A549 (cell line): ENCODE data around the gene CTNND2.

Experiments
- CTCF ChIP-seq: fragments of >200 bp; sonication (Bioruptor Twin); formaldehyde crosslinking; IDR thresholded peaks from 3 replicates; pipeline ENCODE4 v1.5.1; 2016
- NR3C1 ChIP-seq: fragments of >200 bp; sonication (Bioruptor Twin); formaldehyde crosslinking; IDR thresholded peaks from 3 replicates; pipeline ENCODE4 v1.6.1; 2017
- RFX5 ChIP-seq: fragments of 450-650 bp; IDR thresholded peaks from 2 replicates; pipeline ENCODE4 v1.7.1; 2014; ENCODE audit warnings: antibody characterized with exemption, mild to moderate bottlenecking, moderate library complexity

- no peak for TF ChIP-seq CTCF
- TF ChIP-seq RFX5 = no peak
- no peak for TF ChIP-seq NR3C1
These were observed 301.9 kb downstream of the CTNND2 start for GRCh38 chr5:11602298-11602697.
